GM12878 (cell line): ENCODE measurements around the gene SBF2. TPM values are rescaled to one million over a fixed set of nuclear protein-coding genes. Genes with fewer than 3 reads are reported as not detected.

Experiments used
- ATAC-seq: fragments of 200-7000 bp; cut with Tn5 transposase; 3 replicates; pipeline ENCODE4 v1.9.1; 2020; ENCODE audit warnings: mild to moderate bottlenecking, moderate library complexity
- BruUV-seq: library from RNA; stranded (reverse); fragments of 400-500 nt; replicated peaks from 2 replicates; lab custom pipeline; 2021; lab: Mats Ljungman, UMichigan
- CTCF ChIA-PET: fragments of 300-600 bp; sonication (Branson Sonifier 250); formaldehyde crosslinking; extraction: SDS; loops from one replicate; lab custom pipeline; 2021; ENCODE audit warnings: inconsistent platforms; lab: Yijun Ruan, JAX
- POLR2A ChIA-PET: fragments of 350-600 bp; formaldehyde crosslinking; extraction: SDS; loops from one replicate; lab custom pipeline; 2021; ENCODE audit warnings: inconsistent platforms; lab: Charles Lee
- RAD21 ChIA-PET: fragments of 300-600 bp; sonication (Branson Sonifier 250); formaldehyde crosslinking; loops from one replicate; lab custom pipeline; 2023; ENCODE audit warnings: antibody characterized with exemption; ENCODE audit not compliant: unreplicated experiment; lab: Charles Lee
- SMC1A ChIA-PET: fragments of 300-600 bp; sonication (Branson Sonifier 250); formaldehyde crosslinking; loops from one replicate; lab custom pipeline; 2023; ENCODE audit not compliant: unreplicated experiment, uncharacterized antibody; lab: Charles Lee
- DNase-seq: peaks from one replicate; pipeline ENCODE4 v3.0.0-alpha.2; 2011; ENCODE audit warnings: low read depth, low spot score
- FAIRE-seq: peaks from 3 replicates; lab custom pipeline; 2011; peaks lifted over from hg19 to GRCh38; lab: Jason Lieb, UNC
- H2AFZ ChIP-seq: 2 replicates; pipeline ENCODE4 v1.6.0; 2011; ENCODE audit warnings: low read depth, low read length, control low read depth; ENCODE audit not compliant: control insufficient read depth
- H3K27ac ChIP-seq: 2 replicates; pipeline ENCODE4 v1.5.1; 2011; ENCODE audit warnings: control low read depth; ENCODE audit not compliant: control insufficient read depth, insufficient read depth
- H3K27me3 ChIP-seq, 2 experiments: replicated peaks in 1 of 2; 2 replicates each; pipeline versions ENCODE4 v1.6.0 to v1.6.1; 2011; ENCODE audit warnings: low read length in 1 of 2; ENCODE audit not compliant: control insufficient read depth in 2 of 2, insufficient read depth in 2 of 2
- H3K36me3 ChIP-seq, 2 experiments: 2 replicates each; pipeline ENCODE4 v1.5.1; 2011; ENCODE audit warnings: low read length in 1 of 2; ENCODE audit not compliant: control insufficient read depth in 2 of 2, insufficient read depth in 2 of 2
- H3K4me1 ChIP-seq: 2 replicates; pipeline ENCODE4 v1.6.1; 2011; ENCODE audit warnings: mild to moderate bottlenecking, low read length, moderate library complexity, mixed read lengths; ENCODE audit not compliant: control insufficient read depth, insufficient read depth
- H3K4me2 ChIP-seq: 2 replicates; pipeline ENCODE4 v1.6.0; 2011; ENCODE audit warnings: control low read depth; ENCODE audit not compliant: control insufficient read depth, insufficient read depth
- H3K4me3 ChIP-seq: fragments of 200-600 bp; sonication (generic); 2 replicates; pipeline ENCODE4 v1.5.1; 2016
- H3K79me2 ChIP-seq: 2 replicates; pipeline ENCODE4 v1.6.0; 2011; ENCODE audit warnings: low read length; ENCODE audit not compliant: control insufficient read depth, insufficient read depth
- H3K9ac ChIP-seq: 2 replicates; pipeline ENCODE4 v1.8.0; 2011; ENCODE audit warnings: low read length, control low read depth, mixed read lengths; ENCODE audit not compliant: control insufficient read depth, insufficient read depth
- H3K9me3 ChIP-seq: replicated peaks from 3 replicates; pipeline ENCODE4 v1.5.1; 2011; ENCODE audit warnings: mild to moderate bottlenecking, low read length; ENCODE audit not compliant: control insufficient read depth, insufficient read depth
- H4K20me1 ChIP-seq: 2 replicates; pipeline ENCODE4 v1.6.0; 2011; ENCODE audit not compliant: control insufficient read depth, insufficient read depth
- BMI1 ChIP-seq: fragments of 450-650 bp; IDR thresholded peaks from 2 replicates; pipeline ENCODE4 v1.6.1; 2016; ENCODE audit warnings: mild to moderate bottlenecking, moderate library complexity, borderline replicate concordance
- CHD1 ChIP-seq: IDR thresholded peaks from 2 replicates; pipeline ENCODE4 v1.6.1; 2012; ENCODE audit warnings: low read depth, low read length, improper control_type of control experiment
- NFYB ChIP-seq: IDR thresholded peaks from 2 replicates; pipeline ENCODE4 v1.6.1; 2011; ENCODE audit warnings: low read depth, mild to moderate bottlenecking, low read length, improper control_type of control experiment, moderate library complexity; ENCODE audit not compliant: insufficient read depth
- RFX5 ChIP-seq: IDR thresholded peaks from 2 replicates; pipeline ENCODE4 v1.6.1; 2011; ENCODE audit warnings: low read depth, low read length, improper control_type of control experiment
- SMAD5 ChIP-seq: IDR thresholded peaks from 2 replicates; pipeline ENCODE4 v1.6.1; 2016; ENCODE audit warnings: antibody characterized with exemption, low read depth
- SP1 ChIP-seq: IDR thresholded peaks from one replicate; pipeline ENCODE4 v1.6.1; 2011; ENCODE audit warnings: low read depth, low read length
- TAF1 ChIP-seq: IDR thresholded peaks from 2 replicates; pipeline ENCODE4 v1.6.1; 2011; ENCODE audit warnings: mild to moderate bottlenecking, low read depth, low read length, borderline replicate concordance
- YY1 ChIP-seq: IDR thresholded peaks from 2 replicates; pipeline ENCODE4 v1.6.1; 2011; ENCODE audit warnings: low read depth, mild to moderate bottlenecking, low read length
- ZNF217 ChIP-seq: fragments of 450-650 bp; IDR thresholded peaks from 2 replicates; pipeline ENCODE4 v1.6.1; 2017; ENCODE audit warnings: antibody characterized with exemption, mild to moderate bottlenecking
- WGBS: methylation state at CpG from one replicate; pipeline ENCODE4 v1.1.6; 2016; ENCODE audit warnings: low lambda C conversion rate; ENCODE audit not compliant: insufficient replicate concordance, insufficient coverage; ENCODE audit errors: missing lambda C conversion rate; 5-methylcytosine and 5-hydroxymethylcytosine counted together
- in situ Hi-C: fragments of 300-500 bp; cut with MboI; formaldehyde crosslinking; loops from 9 replicates; pipeline ENCODE4 v1.14.3; 2018; ENCODE audit warnings: mixed read lengths
- intact Hi-C: fragments of 100-400 bp; cut with micrococcal nuclease; formaldehyde crosslinking; loops from one replicate; pipeline ENCODE4 v1.14.2; 2022; ENCODE audit not compliant: unreplicated experiment
- polyA plus RNA-seq, 11 experiments: library from polyadenylated mRNA; depleted of rRNA in 4 of 11; unstranded in 6 of 11; stranded (reverse) in 5 of 11; fragments of >200 nt; fragmentation: Nextera tagmentation in 4 of 11; fragmentation: Illumina TruSeq in 1 of 11; extraction: Ambion mirVana in 4 of 11; extraction: Trizol in 1 of 11; gene quantifications; 1 replicate in 1 of 11; 2 replicates in 10 of 11; pipeline versions ENCODE4 v1.2.1 to v1.2.3, GENCODE V29; 2011 to 2016; ENCODE audit warnings: inconsistent platforms in 2 of 11, missing spikeins in 2 of 11, low read depth in 1 of 11
- total RNA-seq, 4 experiments: library from RNA; depleted of rRNA in 3 of 4; stranded (reverse); fragments of >200 nt in 3 of 4; fragmentation: Illumina TruSeq in 1 of 4; extraction: Trizol in 1 of 4; gene quantifications; 2 replicates each; pipeline versions ENCODE4 v1.2.1 to v1.2.3, GENCODE V29; 2013 to 2021
- TF ChIP-seq, protein P1 (sequence below): fragments of 450-650 bp; IDR thresholded peaks from 2 replicates; pipeline ENCODE4 v1.6.1; 2018; ENCODE audit warnings: mild to moderate bottlenecking, low read depth, moderate library complexity; ENCODE audit not compliant: partially characterized antibody

SBF2 gene
- total and polyA plus RNA-seq, 10 of the 15 experiments (the other 5 are each of a cell fraction or from before 2014, with no cell fraction given): 0.24 to 2.3 (median 1.1) TPM

DNA sequence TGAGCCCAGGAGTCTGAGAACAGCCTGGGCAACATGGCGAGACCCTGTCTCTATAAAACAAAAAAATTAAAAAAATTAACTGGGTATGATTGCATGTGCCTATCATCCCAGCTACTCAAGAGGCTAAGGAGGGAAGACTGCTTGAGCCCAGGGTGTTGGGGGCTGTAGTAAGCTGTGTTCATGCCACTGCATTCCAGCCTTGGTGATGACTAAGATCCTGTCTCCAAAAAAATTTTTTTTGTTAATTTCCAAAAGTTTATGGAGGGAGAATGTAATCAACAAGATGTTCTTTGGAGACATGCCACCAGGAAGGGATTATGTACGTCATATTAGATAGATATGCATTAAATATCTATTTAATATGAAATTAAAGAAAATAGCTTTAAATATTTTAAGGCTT is 267.5 kb downstream of the SBF2 start:
- DNase-seq (no peak), FAIRE-seq (no peak), ATAC-seq (no peak)
- H3K4me1 ChIP-seq: no peaks in the 10 kb centered on the region
- WGBS: 0% methylated on average over 2 of the region's 2 CpGs
- no peaks in the 10 kb centered on the region for H4K20me1 ChIP-seq
- H3K4me3 ChIP-seq: no peak overlapping the region
- no peak overlapping the region for H3K27ac ChIP-seq
- H3K36me3 ChIP-seq: no peaks in the 10 kb centered on the region
- no peak overlapping the region for H3K4me2 ChIP-seq
- no TSS peak for BruUV-seq
- ChIA-PET CTCF (no interaction called here), SMC1A (no interaction called here), RAD21 (no interaction called here)
- H3K79me2 ChIP-seq: no peaks in the 10 kb centered on the region
- intact Hi-C loops: no loop called here
- in situ Hi-C loops: no loop called here
- no peaks in the 10 kb centered on the region for H3K9me3 ChIP-seq
- no peak for TF ChIP-seq BMI1
- TF ChIP-seq, protein P1, sequence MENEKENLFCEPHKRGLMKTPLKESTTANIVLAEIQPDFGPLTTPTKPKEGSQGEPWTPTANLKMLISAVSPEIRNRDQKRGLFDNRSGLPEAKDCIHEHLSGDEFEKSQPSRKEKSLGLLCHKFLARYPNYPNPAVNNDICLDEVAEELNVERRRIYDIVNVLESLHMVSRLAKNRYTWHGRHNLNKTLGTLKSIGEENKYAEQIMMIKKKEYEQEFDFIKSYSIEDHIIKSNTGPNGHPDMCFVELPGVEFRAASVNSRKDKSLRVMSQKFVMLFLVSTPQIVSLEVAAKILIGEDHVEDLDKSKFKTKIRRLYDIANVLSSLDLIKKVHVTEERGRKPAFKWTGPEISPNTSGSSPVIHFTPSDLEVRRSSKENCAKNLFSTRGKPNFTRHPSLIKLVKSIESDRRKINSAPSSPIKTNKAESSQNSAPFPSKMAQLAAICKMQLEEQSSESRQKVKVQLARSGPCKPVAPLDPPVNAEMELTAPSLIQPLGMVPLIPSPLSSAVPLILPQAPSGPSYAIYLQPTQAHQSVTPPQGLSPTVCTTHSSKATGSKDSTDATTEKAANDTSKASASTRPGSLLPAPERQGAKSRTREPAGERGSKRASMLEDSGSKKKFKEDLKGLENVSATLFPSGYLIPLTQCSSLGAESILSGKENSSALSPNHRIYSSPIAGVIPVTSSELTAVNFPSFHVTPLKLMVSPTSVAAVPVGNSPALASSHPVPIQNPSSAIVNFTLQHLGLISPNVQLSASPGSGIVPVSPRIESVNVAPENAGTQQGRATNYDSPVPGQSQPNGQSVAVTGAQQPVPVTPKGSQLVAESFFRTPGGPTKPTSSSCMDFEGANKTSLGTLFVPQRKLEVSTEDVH: no peak
- no peak for TF ChIP-seq SP1
- no peak for TF ChIP-seq SMAD5
- no peak for TF ChIP-seq CHD1
- no peak for TF ChIP-seq YY1
- no peak for TF ChIP-seq ZNF217
- TF ChIP-seq TAF1: no peak
- no peak for TF ChIP-seq NFYB
- TF ChIP-seq RFX5: no peak
- TF ChIP-seq, all 136 proteins: peak for 0
- H3K9ac ChIP-seq: no peak overlapping the region
- POLR2A ChIA-PET: no interaction called here
- H3K27me3 ChIP-seq: no peaks in the 10 kb centered on the region
- no peak overlapping the region for H2AFZ ChIP-seq
